HG03135 (cell line): ENCODE results near the gene TCOF1.
A peak's percentile ranks its signal among the peaks of the same experiment; 100 is the strongest.
"Not testable (repeated sequence)": the region's sequence is repeated elsewhere in the genome, so short reads cannot be mapped to it uniquely, and the experiment has no call there.

Source experiments
- ATAC-seq: cut with Tn5 transposase; IDR thresholded peaks from one replicate; pipeline ENCODE4 v1.9.1; 2021; ENCODE audit warnings: mild to moderate bottlenecking, moderate library complexity; ENCODE audit not compliant: unreplicated experiment

Gene TCOF1

GRCh38 chr5:150413902-150414790 is 56.6 kb downstream of the TCOF1 start:
- ATAC-seq: not testable (repeated sequence)

DNA sequence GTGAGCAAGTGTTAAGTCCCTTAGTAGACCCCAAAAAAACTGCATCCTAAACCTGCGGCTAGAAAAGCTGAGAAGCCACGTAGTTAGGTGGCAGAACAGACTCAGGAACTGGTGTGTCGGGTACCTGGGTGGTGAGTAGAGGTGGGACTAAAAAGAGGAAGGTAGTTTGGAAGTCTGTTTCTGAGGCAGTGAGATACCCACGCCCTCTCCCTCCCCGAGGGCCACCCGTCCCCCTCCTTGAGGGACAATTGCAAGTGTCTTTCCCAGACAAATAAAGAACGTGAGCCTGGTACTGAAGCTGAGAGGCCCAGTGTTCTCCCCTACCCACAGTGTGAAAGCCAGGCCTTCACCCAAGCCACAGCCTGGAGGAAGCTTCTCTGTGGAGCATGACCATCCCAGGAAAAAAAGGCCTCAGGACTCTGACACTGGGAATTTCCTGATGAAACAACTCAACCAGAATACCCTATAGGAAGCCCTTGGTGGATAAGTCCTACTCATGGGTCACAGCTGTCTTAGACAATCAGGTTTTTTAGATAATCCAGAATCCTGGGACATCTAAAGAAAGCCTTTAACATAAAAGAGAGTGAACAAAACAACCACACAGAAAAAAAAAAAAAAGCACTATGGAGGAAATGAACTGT is 62.3 kb downstream of the TCOF1 start:
- ATAC-seq: no peak

DNA sequence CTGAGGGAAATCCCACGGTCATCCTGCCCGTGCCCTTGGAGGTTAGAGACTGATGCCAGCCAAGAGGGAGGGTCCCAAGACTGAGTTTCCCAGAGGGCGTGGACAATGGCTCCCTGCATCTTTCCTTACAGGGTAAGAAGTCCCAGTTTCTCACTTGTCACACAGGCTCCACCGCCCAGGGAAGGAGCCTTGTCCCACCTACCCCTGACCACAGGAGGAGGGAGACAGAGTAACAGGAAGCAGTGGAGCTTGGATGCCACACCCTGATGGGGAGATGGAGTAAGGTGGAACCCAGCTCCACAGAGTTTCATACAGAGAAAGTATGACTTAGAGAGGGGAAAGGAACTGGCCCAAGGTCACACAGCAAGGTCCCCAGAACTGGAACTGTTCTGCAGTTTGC is 64.6 kb downstream of the TCOF1 start:
- ATAC-seq: no peak

DNA sequence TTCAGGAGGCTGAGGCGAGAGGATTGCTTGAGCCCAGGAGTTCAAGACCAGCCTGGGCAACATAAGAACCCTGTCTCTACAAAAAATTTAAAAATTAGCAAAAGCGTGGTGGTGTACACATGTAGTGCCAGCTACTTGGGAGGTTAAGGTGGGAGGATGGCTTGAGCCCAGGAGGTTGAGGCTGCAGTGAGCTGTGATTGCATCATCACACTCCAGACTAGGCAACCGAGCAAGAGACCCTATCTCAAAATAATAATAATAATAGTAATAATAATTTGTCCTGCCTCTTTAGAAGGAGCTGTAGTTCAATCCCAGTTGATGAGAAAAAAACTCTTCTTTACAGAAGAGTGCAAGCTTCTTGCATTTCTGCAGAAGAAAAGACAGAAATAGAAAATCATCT is 65.3 kb downstream of the TCOF1 start:
- no peak for ATAC-seq

- ATAC-seq: not testable (repeated sequence)
Observed at GRCh38 chr5:150426165-150426564, 68.7 kb downstream of the TCOF1 start.

- ATAC-seq: no peak
Observed at GRCh38 chr5:150428106-150428876, 70.8 kb downstream of the TCOF1 start.

DNA sequence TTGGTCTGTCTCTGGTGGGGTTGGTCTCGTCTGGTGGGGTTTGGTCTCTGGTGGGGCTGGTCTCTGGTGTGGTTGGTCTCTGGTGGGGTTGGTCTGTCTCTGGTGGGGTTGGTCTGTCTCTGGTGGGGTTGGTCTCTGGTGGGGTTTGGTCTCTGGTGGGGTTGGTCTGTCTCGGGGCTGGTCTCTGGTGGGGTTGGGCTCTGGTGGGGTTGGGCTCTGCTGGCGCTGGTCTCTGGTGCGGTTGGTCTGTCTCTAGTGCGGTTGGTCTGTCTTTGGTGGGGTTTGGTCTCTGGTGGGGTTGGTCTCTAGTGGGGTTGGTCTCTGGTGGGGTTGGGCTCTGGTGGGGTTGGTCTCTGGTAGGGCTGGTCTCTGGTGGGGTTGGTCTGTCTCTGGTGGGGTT is 71.5 kb downstream of the TCOF1 start:
- no peak for ATAC-seq

- no peak for ATAC-seq
Observed at GRCh38 chr5:150429410-150429873, 71.9 kb downstream of the TCOF1 start.

DNA sequence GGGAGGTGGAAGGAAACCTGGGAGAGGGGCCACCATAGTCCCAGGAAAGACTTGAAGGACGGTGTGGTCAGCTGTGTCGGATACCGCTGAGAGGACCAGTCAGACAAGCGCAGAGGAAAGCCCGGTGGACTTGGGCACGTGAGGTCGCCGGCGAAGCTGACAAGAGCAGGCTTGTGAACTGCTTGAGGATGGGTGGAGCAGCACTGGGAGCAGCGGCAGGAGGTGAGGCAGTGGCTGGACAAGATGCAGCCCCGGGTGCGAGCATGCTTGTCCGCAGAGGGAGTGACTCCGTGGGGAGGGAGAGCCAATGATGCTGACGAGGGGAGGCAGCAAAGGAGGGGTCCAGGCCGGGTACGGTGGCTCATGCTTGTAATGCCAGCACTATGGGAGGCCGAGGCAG is 73.6 kb downstream of the TCOF1 start:
- no peak for ATAC-seq

DNA sequence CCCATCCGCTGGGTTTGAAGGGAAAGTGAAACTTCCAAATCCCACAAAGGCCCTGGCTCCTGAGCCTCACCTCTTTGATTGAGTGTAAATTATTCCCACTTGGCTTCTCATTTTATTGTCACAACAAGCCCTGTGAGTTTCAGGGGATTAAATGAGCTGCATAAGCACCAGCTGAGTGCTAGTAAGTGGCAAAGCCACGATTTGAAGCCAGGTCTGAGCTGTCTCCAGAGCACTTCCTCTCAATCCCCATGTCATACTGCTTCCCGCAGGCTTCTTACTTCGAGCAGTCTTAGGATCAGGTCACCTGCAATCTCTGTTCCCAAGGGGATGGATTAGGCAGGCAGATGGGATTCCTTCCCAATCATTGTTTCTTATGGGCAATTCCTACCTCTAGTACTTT is 74.1 kb downstream of the TCOF1 start:
- ATAC-seq: no peak

- ATAC-seq: no peak
Observed at GRCh38 chr5:150434464-150434863, 77.0 kb downstream of the TCOF1 start.

DNA sequence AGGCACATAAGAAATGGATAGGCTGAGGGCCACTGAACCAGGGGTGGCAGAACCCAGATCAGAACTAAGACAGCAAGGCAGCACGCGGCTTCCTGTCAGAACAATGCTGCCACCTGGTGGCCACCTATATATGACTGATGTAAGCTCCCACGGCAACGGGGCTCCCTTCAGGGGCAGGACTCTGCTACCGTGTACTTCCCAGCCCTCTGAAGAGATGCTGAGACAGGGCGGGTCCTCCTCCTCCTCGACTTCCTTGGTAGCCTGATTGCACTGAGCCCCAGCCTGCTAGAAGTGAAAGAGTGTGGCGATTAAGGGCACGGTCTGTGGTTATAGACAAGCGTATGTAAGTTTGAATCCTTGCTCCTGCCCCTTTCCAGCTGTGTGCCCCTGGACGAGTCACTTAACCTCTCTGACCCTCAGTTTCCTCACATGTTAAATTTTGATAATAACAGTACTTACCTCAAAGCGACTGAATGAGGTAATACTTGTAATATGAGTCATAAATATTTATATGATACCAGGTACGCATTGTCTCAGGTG is 78.7 kb downstream of the TCOF1 start:
- peak; percentile 96 for ATAC-seq

- no peak for ATAC-seq
Observed at GRCh38 chr5:150438873-150439546, 81.5 kb downstream of the TCOF1 start.

- ATAC-seq: no peak
Observed at GRCh38 chr5:150440948-150441812, 83.7 kb downstream of the TCOF1 start.

- no peak for ATAC-seq
Observed at GRCh38 chr5:150441813-150442698, 84.6 kb downstream of the TCOF1 start.

GRCh38 chr5:150442699-150443080 is 85.2 kb downstream of the TCOF1 start:
- ATAC-seq: no peak

GRCh38 chr5:150443242-150444075 is 86.0 kb downstream of the TCOF1 start:
- ATAC-seq: no peak

GRCh38 chr5:150444770-150445169 is 87.3 kb downstream of the TCOF1 start:
- ATAC-seq: no peak
